GM12873 (cell line): Measurements from ENCODE around the gene MYO9B.
A peak's percentile ranks its signal among the peaks of the same experiment; 100 is the strongest.

Experiments used
- TF ChIP-seq, protein P1 (sequence below): IDR thresholded peaks from 2 replicates; pipeline ENCODE4 v1.5.1; 2012; ENCODE audit warnings: low read depth, mild to moderate bottlenecking, moderate library complexity, low read length, control low read depth; ENCODE audit not compliant: insufficient read depth; ENCODE audit errors: missing control alignments

The MYO9B gene

DNA sequence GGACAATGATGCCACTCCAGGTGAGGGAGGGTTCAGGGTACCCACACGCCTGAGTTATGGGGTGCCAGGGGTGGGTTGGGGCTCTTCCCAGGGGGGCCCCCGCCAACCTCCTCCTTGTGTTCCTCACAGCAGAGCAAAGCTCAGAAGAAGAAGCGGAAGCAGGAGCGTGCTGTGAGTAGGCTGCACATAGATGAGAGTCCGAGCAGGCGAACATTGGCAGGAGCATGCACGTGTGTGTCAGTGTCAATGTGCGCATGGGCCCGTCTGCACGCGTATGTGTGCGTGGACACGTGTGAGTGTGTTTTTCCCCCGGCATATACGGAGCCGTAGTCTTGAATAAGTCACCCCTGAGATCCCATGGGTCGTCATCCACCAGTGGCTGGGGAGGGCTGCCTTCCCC, 127.1 kb downstream of the MYO9B start:
- TF ChIP-seq, protein P1, sequence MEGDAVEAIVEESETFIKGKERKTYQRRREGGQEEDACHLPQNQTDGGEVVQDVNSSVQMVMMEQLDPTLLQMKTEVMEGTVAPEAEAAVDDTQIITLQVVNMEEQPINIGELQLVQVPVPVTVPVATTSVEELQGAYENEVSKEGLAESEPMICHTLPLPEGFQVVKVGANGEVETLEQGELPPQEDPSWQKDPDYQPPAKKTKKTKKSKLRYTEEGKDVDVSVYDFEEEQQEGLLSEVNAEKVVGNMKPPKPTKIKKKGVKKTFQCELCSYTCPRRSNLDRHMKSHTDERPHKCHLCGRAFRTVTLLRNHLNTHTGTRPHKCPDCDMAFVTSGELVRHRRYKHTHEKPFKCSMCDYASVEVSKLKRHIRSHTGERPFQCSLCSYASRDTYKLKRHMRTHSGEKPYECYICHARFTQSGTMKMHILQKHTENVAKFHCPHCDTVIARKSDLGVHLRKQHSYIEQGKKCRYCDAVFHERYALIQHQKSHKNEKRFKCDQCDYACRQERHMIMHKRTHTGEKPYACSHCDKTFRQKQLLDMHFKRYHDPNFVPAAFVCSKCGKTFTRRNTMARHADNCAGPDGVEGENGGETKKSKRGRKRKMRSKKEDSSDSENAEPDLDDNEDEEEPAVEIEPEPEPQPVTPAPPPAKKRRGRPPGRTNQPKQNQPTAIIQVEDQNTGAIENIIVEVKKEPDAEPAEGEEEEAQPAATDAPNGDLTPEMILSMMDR: no peak

DNA sequence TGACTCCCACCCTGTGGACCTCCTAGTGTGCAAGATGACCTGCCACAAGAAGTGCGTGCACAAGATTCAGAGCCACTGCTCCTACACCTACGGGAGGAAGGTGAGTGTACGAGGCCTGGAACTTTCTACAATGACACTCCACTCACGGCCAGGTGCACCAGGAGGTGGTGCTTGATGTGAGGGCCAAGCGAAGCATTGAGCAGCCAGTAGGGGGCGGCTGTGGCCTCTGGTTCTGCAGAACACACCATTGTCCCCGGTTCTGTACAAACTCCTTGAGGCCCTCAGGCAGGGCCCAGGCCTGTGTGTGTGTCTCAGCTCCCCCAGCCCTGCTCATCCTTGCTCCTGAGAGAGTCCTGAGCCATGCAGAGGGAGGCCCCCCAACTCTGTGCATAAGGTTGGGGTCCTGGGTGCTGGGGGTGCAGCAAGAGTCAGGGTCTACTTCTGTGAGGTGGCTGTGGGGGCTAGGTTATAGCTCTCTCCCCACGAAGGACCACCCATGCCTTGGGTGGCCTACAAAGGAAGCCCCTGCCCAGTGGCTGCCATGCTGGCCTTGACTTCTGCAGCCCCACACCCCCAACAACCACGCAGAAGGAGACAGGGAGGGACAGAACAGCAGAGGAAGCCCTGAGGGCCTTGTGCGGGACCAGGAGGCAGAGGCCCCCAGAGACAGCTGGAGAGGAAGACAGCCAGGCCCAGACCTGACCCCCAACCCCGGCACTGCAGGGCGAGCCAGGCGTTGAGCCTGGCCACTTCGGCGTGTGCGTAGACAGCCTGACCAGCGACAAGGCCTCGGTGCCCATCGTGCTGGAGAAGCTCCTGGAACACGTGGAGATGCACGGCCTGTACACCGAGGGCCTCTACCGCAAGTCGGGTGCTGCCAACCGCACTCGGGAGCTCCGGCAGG, 129.9 kb downstream of the MYO9B start:
- TF ChIP-seq, protein P1: peak; percentile 79

DNA sequence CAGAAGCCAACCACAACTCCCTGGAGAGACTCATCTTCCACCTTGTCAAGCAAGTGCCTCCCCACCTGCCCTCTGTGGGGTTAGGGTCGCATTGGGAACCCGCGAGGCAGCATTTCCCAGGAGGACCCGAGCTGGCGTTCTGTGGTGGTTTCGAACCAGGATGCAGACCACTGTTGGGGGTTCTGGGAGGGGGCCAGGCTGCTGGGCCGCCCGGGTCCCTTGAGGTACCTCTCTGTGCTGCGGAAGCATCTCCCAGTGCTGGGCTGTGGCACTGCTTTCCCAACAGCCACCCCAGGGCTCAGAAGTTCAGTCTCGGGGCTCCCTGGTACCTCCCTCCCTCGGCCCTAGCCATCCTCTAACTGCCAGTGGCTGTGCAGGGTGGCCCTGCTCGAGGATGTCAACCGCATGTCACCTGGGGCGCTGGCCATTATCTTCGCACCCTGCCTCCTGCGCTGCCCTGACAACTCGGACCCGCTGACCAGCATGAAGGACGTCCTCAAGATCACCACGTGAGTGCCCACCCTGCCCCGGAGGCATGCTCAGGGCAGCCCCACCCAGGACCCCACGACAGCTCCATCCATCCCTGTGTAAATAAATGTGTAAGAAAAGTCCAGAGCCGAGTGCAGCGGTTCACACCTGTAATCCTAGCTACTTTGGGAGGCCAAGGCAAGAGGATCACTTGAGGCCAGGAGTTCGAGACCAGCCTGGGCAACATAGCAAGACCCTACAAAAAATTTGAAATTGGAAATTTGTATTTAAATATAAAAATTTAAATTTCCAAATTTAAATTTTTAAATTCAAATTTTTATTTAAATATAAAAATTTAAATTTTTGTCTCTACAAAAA, 131.4 kb downstream of the MYO9B start:
- TF ChIP-seq, protein P1: no peak

DNA sequence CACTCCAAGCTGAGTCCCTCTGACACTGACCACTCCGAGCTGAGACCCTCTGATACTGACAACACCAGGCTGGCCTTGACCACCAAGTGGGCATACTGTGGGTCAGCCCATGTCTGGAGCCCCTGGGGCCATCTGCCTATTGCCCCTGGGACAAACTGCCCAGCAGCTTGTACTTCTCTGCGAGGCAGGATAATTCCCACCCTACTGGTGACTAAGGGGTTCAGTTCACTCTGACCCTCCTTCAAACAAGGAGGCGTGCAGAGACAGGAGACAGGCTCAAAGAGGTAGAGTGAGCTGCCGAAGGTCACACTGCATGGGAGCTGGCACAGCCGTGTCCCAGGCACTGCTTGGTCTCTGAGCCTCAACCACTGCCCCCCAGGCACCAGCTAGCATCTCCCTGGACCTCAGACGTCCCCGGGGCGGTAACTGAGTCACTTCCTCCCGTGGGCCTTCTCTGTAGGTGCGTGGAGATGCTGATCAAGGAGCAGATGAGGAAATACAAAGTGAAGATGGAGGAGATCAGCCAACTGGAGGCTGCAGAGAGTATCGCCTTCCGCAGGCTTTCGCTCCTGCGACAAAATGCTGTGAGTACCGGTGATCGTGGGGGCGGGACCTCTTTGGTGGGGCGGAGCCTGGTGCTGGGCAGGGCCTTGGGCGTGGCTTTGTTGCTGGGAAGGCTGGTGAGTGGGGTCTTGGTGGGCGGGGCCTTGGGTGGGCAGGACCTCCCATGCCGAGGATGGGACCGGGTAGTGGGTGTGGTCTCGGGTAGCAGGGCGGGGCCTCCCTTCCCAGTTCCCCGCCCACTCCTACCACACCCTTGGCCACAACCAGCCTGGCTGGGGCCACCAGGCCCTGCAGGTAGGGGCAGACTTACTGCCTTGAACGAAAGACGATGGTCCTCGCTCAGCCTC, 133.8 kb downstream of the MYO9B start:
- TF ChIP-seq, protein P1: no peak

DNA sequence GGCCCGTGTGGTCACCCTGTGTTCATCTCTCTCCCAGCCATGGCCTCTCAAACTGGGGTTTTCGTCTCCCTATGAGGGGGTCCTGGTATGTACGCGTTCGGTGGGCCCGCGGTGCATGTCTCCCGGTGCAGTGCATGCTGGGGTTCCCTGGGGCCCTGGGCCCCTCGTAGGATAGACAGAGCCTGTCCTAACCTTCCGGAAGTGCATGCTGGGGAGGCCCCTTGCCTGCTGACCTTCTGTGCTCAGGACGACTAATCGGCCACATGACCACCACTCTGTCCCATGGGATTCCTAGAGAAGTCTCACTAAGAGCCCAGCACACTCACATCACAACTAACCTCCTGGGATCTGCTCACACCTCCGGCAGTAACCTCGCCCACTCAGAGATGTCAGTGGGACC, 134.7 kb downstream of the MYO9B start:
- TF ChIP-seq, protein P1: no peak

DNA sequence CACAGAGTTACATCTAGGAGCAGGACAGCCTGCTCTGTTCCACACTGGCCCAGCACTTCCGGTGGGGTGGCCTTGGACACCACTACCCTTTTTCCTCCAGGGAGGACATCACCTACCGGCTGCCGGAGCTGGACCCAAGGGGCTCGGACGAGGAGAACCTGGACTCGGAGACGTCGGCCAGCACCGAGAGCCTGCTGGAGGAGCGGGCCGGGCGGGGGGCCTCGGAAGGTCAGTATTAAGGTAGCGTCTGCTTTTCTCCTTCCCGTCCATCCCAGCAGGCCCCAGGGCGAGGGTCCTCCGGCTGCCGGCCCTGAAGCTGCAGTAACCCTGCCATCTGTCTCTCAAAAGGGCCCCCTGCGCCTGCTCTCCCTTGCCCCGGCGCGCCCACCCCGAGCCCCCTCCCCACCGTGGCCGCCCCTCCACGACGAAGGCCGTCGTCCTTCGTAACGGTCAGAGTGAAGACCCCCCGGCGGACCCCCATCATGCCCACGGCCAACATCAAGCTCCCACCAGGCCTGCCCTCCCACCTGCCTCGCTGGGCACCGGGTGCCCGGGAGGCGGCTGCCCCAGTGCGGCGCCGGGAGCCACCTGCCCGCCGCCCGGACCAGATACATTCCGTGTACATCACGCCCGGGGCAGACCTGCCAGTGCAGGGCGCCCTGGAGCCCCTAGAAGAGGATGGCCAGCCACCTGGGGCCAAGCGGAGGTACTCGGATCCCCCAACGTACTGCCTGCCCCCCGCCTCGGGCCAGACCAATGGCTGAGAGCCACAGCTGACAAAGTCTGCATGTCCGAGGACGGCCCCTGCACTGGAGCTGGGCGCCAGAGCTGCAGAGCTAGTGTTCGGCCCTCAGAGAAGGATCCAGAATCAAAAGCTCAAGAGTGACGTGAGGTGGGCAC, 136.2 kb downstream of the MYO9B start:
- TF ChIP-seq, protein P1: no peak
